HG03460 (cell line): ENCODE measurements around the gene IPMK.

Experiments used
- ATAC-seq: cut with Tn5 transposase; IDR thresholded peaks from one replicate; pipeline ENCODE4 v1.9.1; 2021; ENCODE audit not compliant: unreplicated experiment

IPMK gene

GRCh38 chr10:58267713-58268453 lies at the start of gene IPMK:
Gene IPMK, minus strand, starts transcription at chr10:58267894. Its CDS starts 283 bp downstream, at chr10:58267611.
- ATAC-seq, result peak; percentile 51

GRCh38 chr10:58316874-58317273 lies 49.2 kb upstream of the IPMK start:
- ATAC-seq, result no peak

GRCh38 chr10:58311026-58311425 lies 43.3 kb upstream of the IPMK start:
- no peak for ATAC-seq

DNA sequence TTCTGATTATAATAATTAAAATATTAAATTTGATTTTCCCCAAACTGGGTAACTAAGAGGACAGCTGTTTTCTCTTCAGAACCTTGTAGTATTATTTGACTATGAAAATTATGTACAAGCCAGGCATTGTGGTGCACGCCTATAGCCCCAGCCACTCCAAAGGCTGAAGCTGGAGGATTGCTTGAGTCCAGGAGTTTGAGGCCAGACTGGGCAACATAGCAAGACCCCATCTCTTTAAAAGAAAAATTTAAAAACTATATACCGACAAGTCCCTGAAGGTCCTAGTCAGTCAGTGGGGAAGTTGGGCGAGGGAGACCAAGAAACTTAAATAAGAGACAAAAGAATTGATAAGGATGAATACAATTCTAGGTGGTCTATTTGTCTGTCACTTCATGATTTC lies 40.0 kb upstream of the IPMK start:
- ATAC-seq, result no peak

- no peak for ATAC-seq
These were observed 38.1 kb upstream of the IPMK start for GRCh38 chr10:58305821-58306220.

DNA sequence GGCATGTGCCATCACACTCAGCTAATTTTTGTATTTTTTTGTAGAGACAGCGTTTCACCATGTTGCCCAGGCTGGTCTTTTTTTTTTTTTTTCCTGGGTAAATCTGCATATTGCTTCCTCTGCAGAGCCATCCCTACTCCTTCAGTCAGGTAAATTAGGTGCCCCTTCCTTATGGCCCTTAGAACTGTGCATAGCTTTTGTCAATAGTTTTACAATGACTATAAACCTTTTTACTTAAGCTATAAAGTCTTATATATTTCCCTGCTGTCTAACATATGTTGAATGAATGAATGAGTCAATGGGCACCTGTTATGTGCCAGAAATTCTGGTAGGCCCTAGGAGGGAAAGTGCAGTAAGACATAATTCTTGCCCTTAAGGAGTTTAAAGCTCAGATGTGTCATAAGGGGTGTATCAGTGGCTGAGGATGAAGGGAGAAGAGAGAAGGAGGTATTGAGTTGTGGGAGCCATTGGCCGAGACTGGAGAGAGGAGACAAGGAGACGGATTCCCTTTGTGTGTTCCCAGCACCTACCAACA lies 36.5 kb upstream of the IPMK start:
- ATAC-seq, result no peak

DNA sequence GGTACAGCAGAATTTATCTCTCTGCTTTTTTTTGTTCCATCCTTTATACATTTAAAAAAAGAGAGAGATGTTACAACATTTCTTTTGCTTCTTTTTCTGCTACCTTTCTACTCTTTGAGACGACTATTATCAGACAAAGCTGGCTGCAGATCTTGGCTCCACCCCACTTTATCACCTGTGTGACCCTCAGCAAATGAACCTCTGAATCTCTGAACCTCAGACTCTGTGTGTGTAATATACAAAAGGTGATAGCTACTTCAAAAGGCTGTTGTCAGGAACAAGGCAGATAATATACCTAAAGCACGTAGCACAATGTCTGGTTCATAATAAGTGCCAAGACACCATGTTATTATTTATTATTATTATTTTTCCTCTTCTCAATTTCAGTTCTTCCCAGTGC lies 34.6 kb upstream of the IPMK start:
- ATAC-seq, result no peak

GRCh38 chr10:58300676-58301075 lies 33.0 kb upstream of the IPMK start:
- no peak for ATAC-seq

GRCh38 chr10:58299580-58299979 lies 31.9 kb upstream of the IPMK start:
- peak; percentile 93 for ATAC-seq

DNA sequence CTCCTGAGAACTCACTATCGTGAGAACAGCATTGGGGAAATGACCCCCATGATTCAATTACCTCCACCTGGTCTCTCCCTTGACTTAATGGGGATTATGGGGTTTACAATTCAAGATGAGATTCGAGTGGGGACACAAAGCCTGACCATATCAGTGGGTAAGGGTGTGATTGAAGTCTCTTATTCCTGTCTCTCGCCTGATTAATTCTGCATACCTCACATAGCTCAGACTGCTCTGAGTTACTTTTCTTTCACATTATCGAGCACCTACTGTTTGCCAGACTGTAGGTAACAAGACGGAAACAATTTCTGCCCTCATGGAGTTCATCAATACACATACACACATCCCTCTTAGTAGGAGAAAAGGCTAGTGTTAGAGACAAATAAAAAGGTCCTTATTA lies 26.3 kb upstream of the IPMK start:
- no peak for ATAC-seq

GRCh38 chr10:58291538-58292174 lies 24.0 kb upstream of the IPMK start:
- peak; percentile 86 for ATAC-seq

DNA sequence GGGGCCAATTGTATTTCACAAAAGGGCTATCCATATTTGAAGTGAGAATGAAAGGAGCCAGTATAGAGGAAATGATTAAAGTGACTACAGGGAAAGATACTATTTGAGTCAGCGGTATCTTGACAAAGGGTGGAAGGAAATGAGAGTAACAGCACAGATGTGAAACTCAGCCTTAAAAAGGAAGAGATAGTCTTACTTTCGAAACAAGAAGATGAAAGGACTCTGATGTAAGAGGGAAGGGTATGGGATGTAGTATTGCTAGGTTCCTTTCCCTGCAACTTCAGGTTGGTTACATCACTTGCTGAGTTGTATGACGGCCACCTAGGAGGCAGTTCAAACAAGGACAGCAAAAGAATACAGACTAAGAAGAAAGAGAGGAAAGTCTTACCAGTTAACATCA lies 14.9 kb upstream of the IPMK start:
- ATAC-seq, result peak; percentile 97

DNA sequence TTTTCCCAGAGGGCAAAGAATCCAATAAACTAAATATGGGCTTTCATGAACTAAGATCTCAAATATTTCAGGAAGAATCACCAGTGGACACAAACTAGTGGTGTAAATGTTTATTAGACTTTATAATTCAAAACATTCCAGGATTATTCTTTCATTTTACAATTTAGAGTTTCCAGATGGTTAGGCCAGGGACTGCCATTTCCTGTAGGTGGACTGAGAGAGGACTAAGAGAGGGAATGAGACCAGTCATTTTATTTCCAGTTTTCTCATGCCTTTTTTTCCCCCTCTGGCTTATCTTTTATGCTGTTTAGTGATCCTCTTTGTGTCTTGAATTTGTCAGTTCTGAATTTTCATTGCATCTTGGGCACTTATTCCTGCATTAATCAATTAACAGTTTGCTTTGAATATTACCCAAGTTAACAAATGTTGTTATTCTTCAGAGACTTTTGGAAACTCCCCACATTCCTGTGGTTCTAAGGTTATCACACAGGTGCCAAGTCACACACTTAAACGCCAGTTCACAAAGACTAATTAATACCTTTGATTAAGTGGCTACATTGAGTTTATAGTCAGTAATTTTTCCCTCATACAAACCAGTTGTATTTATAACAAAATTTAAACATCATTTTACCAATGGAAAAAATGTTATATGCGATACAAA lies 13.5 kb upstream of the IPMK start:
- no peak for ATAC-seq

- no peak for ATAC-seq
These were observed 12.8 kb upstream of the IPMK start for GRCh38 chr10:58280477-58280876.

GRCh38 chr10:58278962-58279307 lies 11.2 kb upstream of the IPMK start:
- ATAC-seq, result no peak

GRCh38 chr10:58278274-58278961 lies 10.7 kb upstream of the IPMK start:
- ATAC-seq, result no peak

GRCh38 chr10:58275908-58276307 lies 8.2 kb upstream of the IPMK start:
- ATAC-seq, result no peak

- no peak for ATAC-seq
These were observed 7.6 kb upstream of the IPMK start for GRCh38 chr10:58275261-58275660.

- no peak for ATAC-seq
These were observed 2.1 kb upstream of the IPMK start for GRCh38 chr10:58269782-58270290.

- peak; percentile 59 for ATAC-seq
These were observed 1.5 kb upstream of the IPMK start, which contains the start of gene CISD1 for GRCh38 chr10:58268946-58269781. Gene CISD1, plus strand, starts transcription at chr10:58269162. Its CDS starts 112 bp downstream, at chr10:58269274.
